Measurements from ENCODE around the gene TMEM121B. TPM values are rescaled to one million over a fixed set of nuclear protein-coding genes. Genes with fewer than 3 reads are reported as not detected.

TMEM121B gene
- total RNA-seq, 4 donors from 2014 or later, result under 0.01 to 0.20 (median 0.16) TPM; not detected in 1

- intact Hi-C loops (cut with DNase I; ENCODE audit: low total_unique reads), result no loop called here
- Histone ChIP-seq H3K4me1 (no peaks in the 10 kb centered on the region), H3K4me3 (no peak overlapping the region), H3K9me3 (no peaks in the 10 kb centered on the region), H3K36me3 (peaks cover 0 to 21% (median 9%) of the 10 kb centered on the region in 4 donors), H3K27me3 (no peaks in the 10 kb centered on the region), H3K27ac (no peak overlapping the region)
- in situ Hi-C loops (cut with MboI; ENCODE audit: low pct_ligation_motif_present in 1 of 4, low pct_unique_long_range_greater_than_20kb in 1 of 4, low sequenced_read_pairs in 3 of 4), result no loop called here
- 79% methylated on average over 6 of the region's 6 CpGs; no CpG with 5 or more reads in 1 of the 2 donors for WGBS, 2 donors (ENCODE audit: low coverage in 1 of 2)
- TF ChIP-seq EP300 (IDR thresholded peaks at IDR 0.05; ENCODE audit: low read depth) (no peak), POLR2AphosphoS5 (IDR thresholded peaks at IDR 0.05) (no peak), CTCF (IDR thresholded peaks at IDR 0.05) (no peak), POLR2A (IDR thresholded peaks at IDR 0.05) (no peak)
- DNase-seq, result no peak
These were observed 24.1 kb downstream of the TMEM121B start for GRCh38 chr22:17097062-17097461.

GRCh38 chr22:17096071-17096470, 25.1 kb downstream of the TMEM121B start:
- intact Hi-C loops (cut with DNase I; ENCODE audit: low total_unique reads) (no loop called here), in situ Hi-C loops (cut with MboI; ENCODE audit: low pct_ligation_motif_present in 1 of 4, low pct_unique_long_range_greater_than_20kb in 1 of 4, low sequenced_read_pairs in 3 of 4) (no loop called here)
- no peak overlapping the region for H3K4me3 ChIP-seq
- WGBS, 2 donors (ENCODE audit: low coverage in 1 of 2), result 98 to 100% methylated on average over 2 to 7 of the region's 7 CpGs
- no peaks in the 10 kb centered on the region for H3K4me1 ChIP-seq
- H3K27me3 ChIP-seq, result no peaks in the 10 kb centered on the region
- no peak for DNase-seq
- no peak overlapping the region for H3K27ac ChIP-seq
- H3K9me3 ChIP-seq, result no peaks in the 10 kb centered on the region
- TF ChIP-seq POLR2AphosphoS5 (IDR thresholded peaks at IDR 0.05), result no peak
- TF ChIP-seq EP300 (IDR thresholded peaks at IDR 0.05; ENCODE audit: low read depth), result no peak
- no peak for TF ChIP-seq CTCF (IDR thresholded peaks at IDR 0.05)
- no peak for TF ChIP-seq POLR2A (IDR thresholded peaks at IDR 0.05)
- peaks cover 0 to 11% (median 4%) of the 10 kb centered on the region in 4 donors for H3K36me3 ChIP-seq

- no peaks in the 10 kb centered on the region for H3K27me3 ChIP-seq
- in situ Hi-C loops (cut with MboI; ENCODE audit: low pct_ligation_motif_present in 1 of 4, low pct_unique_long_range_greater_than_20kb in 1 of 4, low sequenced_read_pairs in 3 of 4) (no loop called here), intact Hi-C loops (cut with DNase I; ENCODE audit: low total_unique reads) (no loop called here)
- no peaks in the 10 kb centered on the region for H3K4me1 ChIP-seq
- H3K36me3 ChIP-seq, result peaks cover 0 to 6% (median 1%) of the 10 kb centered on the region in 4 donors
- no peak overlapping the region for H3K4me3 ChIP-seq
- no peaks in the 10 kb centered on the region for H3K9me3 ChIP-seq
- no peak for DNase-seq
- TF ChIP-seq POLR2AphosphoS5 (IDR thresholded peaks at IDR 0.05) (no peak), POLR2A (IDR thresholded peaks at IDR 0.05) (no peak)
- H3K27ac ChIP-seq, result no peak overlapping the region
- WGBS, 2 donors (ENCODE audit: low coverage in 1 of 2), result 87% methylated on average over 6 of the region's 6 CpGs; no CpG with 5 or more reads in 1 of the 2 donors
These were observed 25.6 kb downstream of the TMEM121B start for GRCh38 chr22:17095538-17095937.

GRCh38 chr22:17093081-17093480, 28.1 kb downstream of the TMEM121B start:
- WGBS, 2 donors (ENCODE audit: low coverage in 1 of 2), result 76 to 87% methylated on average over 3 of the region's 3 CpGs
- in situ Hi-C loops (cut with MboI; ENCODE audit: low pct_ligation_motif_present in 1 of 4, low pct_unique_long_range_greater_than_20kb in 1 of 4, low sequenced_read_pairs in 3 of 4) (no loop called here), intact Hi-C loops (cut with DNase I; ENCODE audit: low total_unique reads) (no loop called here)
- TF ChIP-seq POLR2A (IDR thresholded peaks at IDR 0.05) (no peak), CTCF (IDR thresholded peaks at IDR 0.05) (no peak), POLR2AphosphoS5 (IDR thresholded peaks at IDR 0.05) (no peak), EP300 (IDR thresholded peaks at IDR 0.05; ENCODE audit: low read depth) (no peak)
- DNase-seq, result no peak
- Histone ChIP-seq H3K27me3 (no peaks in the 10 kb centered on the region), H3K4me1 (peaks cover 0 to under 1% (median 0%) of the 10 kb centered on the region in 4 donors), H3K9me3 (no peaks in the 10 kb centered on the region), H3K27ac (no peak overlapping the region), H3K36me3 (no peaks in the 10 kb centered on the region), H3K4me3 (no peak overlapping the region)

GRCh38 chr22:17091851-17092250, 29.3 kb downstream of the TMEM121B start:
- intact Hi-C loops (cut with DNase I; ENCODE audit: low total_unique reads), result no loop called here
- 74 to 100% methylated on average over 1 to 4 of the region's 4 CpGs for WGBS, 2 donors (ENCODE audit: low coverage in 1 of 2)
- no peak overlapping the region for H3K4me3 ChIP-seq
- no peak for DNase-seq
- in situ Hi-C loops (cut with MboI; ENCODE audit: low pct_ligation_motif_present in 1 of 4, low pct_unique_long_range_greater_than_20kb in 1 of 4, low sequenced_read_pairs in 3 of 4), result no loop called here
- no peaks in the 10 kb centered on the region for H3K9me3 ChIP-seq
- TF ChIP-seq POLR2A (IDR thresholded peaks at IDR 0.05) (no peak), POLR2AphosphoS5 (IDR thresholded peaks at IDR 0.05) (no peak), CTCF (IDR thresholded peaks at IDR 0.05) (no peak), EP300 (IDR thresholded peaks at IDR 0.05; ENCODE audit: low read depth) (no peak)
- H3K27ac ChIP-seq, result no peak overlapping the region
- H3K4me1 ChIP-seq, result peaks cover 0 to 9% (median 5%) of the 10 kb centered on the region in 4 donors
- H3K27me3 ChIP-seq, result no peaks in the 10 kb centered on the region
- no peaks in the 10 kb centered on the region for H3K36me3 ChIP-seq
